Neural crest cell (in vitro differentiated cells): Measurements from ENCODE around the gene USP6NL. TPM values are rescaled to one million over a fixed set of nuclear protein-coding genes. Genes with fewer than 3 reads are reported as not detected.

ENCODE experiments used
- DNase-seq: peaks from one replicate; pipeline ENCODE4 v3.0.0; 2021; ENCODE audit warnings: low read depth, mixed read lengths, low spot score
- H3K27ac Mint-ChIP-seq: one replicate; pipeline ENCODE4 v1.8.0; 2021; ENCODE audit warnings: mild to moderate bottlenecking, mixed read lengths; ENCODE audit not compliant: unreplicated experiment
- H3K27me3 Mint-ChIP-seq: 2 replicates; pipeline ENCODE4 v1.8.0; 2021; ENCODE audit warnings: low read depth, mild to moderate bottlenecking, mixed read lengths
- H3K36me3 Mint-ChIP-seq: 2 replicates; pipeline ENCODE4 v1.8.0; 2021; ENCODE audit warnings: low read depth, mild to moderate bottlenecking, mixed read lengths
- H3K4me1 Mint-ChIP-seq: 2 replicates; pipeline ENCODE4 v1.8.0; 2021; ENCODE audit warnings: mixed read lengths
- H3K4me3 Mint-ChIP-seq: one replicate; pipeline ENCODE4 v1.8.0; 2021; ENCODE audit warnings: mild to moderate bottlenecking, mixed read lengths
- H3K9me3 Mint-ChIP-seq: 2 replicates; pipeline ENCODE4 v1.8.0; 2021; ENCODE audit warnings: mixed read lengths
- CTCF ChIP-seq: fragments of 200-600 bp; sonication (generic); conservative IDR thresholded peaks from 2 replicates; pipeline ENCODE4 v1.5.0; 2021; ENCODE audit warnings: antibody characterized with exemption, mild to moderate bottlenecking
- total RNA-seq: library from RNA; stranded (reverse); gene quantifications from 2 replicates; pipeline ENCODE4 v1.2.1, GENCODE V29; 2021

Gene USP6NL
- total RNA-seq, 1 donor from 2014 or later: 35.3 TPM

- no peak for DNase-seq
- peaks cover 6% of the 10 kb centered on the region for H3K36me3 Mint-ChIP-seq
- H3K4me1 Mint-ChIP-seq: peaks cover 10% of the 10 kb centered on the region
- H3K9me3 Mint-ChIP-seq: no peaks in the 10 kb centered on the region
- no peaks in the 10 kb centered on the region for H3K27me3 Mint-ChIP-seq
- no peak overlapping the region for H3K27ac Mint-ChIP-seq
- no peak for TF ChIP-seq CTCF
- no peak overlapping the region for H3K4me3 Mint-ChIP-seq
Observed at GRCh38 chr10:11568578-11568977, 42.9 kb downstream of the USP6NL start.

- H3K36me3 Mint-ChIP-seq: peaks cover 9% of the 10 kb centered on the region
- no peaks in the 10 kb centered on the region for H3K9me3 Mint-ChIP-seq
- H3K4me1 Mint-ChIP-seq: peaks cover 6% of the 10 kb centered on the region
- no peak overlapping the region for H3K27ac Mint-ChIP-seq
- no peak overlapping the region for H3K4me3 Mint-ChIP-seq
- H3K27me3 Mint-ChIP-seq: no peaks in the 10 kb centered on the region
- DNase-seq: no peak
- no peak for TF ChIP-seq CTCF
Observed at GRCh38 chr10:11564741-11565140, 46.7 kb downstream of the USP6NL start.

DNA sequence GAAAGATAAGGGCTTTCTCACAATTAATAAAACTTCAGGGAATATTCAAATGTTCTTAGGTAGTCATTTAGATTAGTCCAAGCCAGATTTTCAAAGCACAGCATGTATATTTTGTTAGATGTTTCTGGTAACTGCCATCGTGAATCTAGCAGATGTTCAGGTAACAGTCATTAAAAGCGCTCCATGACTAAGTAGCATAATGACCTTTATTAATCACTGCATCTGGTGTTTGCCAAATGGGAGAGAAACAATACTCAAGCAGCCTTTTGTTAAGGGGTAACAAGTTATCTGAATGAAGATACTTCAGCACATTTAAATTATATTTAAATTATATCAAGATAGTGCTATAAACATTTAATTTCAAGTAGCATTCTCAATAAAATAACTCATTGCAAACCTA is 47.5 kb downstream of the USP6NL start:
- H3K9me3 Mint-ChIP-seq: no peaks in the 10 kb centered on the region
- TF ChIP-seq CTCF: no peak
- H3K4me1 Mint-ChIP-seq: peaks cover 6% of the 10 kb centered on the region
- DNase-seq: no peak
- no peaks in the 10 kb centered on the region for H3K27me3 Mint-ChIP-seq
- H3K36me3 Mint-ChIP-seq: peaks cover 9% of the 10 kb centered on the region
- no peak overlapping the region for H3K27ac Mint-ChIP-seq
- no peak overlapping the region for H3K4me3 Mint-ChIP-seq

DNA sequence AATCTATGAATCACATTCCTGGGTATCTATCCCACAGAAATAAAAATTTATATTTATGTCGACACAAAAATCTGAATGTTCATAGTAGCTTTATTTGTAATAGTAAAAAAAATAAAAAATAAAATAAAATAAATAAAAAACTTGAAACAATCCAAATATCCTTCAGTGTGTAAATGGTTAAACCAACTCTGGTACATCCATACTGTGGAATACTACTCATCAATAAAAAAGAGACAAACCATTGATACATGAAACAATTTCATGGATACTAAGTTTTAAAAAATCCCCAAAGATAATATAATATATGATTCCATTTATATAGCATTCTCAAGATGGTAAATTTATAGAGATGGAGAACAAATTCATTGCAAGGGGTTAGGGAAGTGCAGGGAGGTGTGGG is 48.6 kb downstream of the USP6NL start:
- Mint-ChIP-seq H3K4me1 (peaks cover 6% of the 10 kb centered on the region), H3K36me3 (peaks cover 11% of the 10 kb centered on the region), H3K27ac (no peak overlapping the region), H3K9me3 (no peaks in the 10 kb centered on the region), H3K27me3 (no peaks in the 10 kb centered on the region), H3K4me3 (no peak overlapping the region)
- TF ChIP-seq CTCF: no peak
- DNase-seq: no peak

DNA sequence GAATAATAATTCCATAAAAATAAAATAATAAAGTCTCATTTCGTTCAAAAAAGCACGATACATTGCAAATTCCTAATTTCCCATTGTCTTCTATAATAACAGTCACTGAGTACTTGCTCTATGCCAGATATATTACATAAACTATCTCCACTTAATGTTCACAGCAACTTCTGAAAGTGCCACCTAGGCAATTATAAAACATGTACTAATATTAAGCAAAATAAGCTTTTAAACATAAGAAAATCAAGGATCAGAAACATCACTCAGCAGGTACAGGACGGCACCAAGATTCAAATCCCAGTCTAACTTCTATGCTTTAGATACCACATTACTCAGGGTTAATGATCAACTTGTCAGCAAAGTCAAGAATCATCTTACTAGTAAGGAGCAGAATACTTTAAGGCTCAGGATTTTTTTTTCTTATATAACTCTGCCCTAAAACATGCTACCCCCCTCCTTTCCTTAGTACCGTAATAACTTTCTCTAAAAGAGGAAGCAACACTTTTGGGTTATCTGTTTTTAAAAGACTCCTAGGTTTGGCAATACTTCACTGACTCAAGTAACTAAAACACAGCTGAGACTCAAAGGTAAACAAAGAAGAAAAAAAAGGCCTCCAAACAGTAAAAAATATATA is 51.3 kb downstream of the USP6NL start:
- peaks cover 28% of the 10 kb centered on the region for H3K36me3 Mint-ChIP-seq
- DNase-seq: no peak
- peaks cover 18% of the 10 kb centered on the region for H3K9me3 Mint-ChIP-seq
- H3K27me3 Mint-ChIP-seq: no peaks in the 10 kb centered on the region
- no peak overlapping the region for H3K4me3 Mint-ChIP-seq
- no peak overlapping the region for H3K27ac Mint-ChIP-seq
- H3K4me1 Mint-ChIP-seq: peaks cover 3% of the 10 kb centered on the region
- TF ChIP-seq CTCF: no peak
